IMR-90 (cell line): ENCODE measurements around the gene ZNHIT1. TPM values are rescaled to one million over a fixed set of nuclear protein-coding genes. Genes with fewer than 3 reads are reported as not detected.

Experiments used
- ATAC-seq: fragments of 200-7000 bp; cut with Tn5 transposase; 2 replicates; pipeline ENCODE4 v1.9.1; 2020; ENCODE audit warnings: low read depth, mild to moderate bottlenecking, moderate library complexity
- BruUV-seq: library from RNA; stranded (reverse); fragments of 400-500 nt; replicated peaks from 2 replicates; lab custom pipeline; 2021; lab: Mats Ljungman, UMichigan
- CTCF ChIA-PET: fragments of 300-600 bp; formaldehyde crosslinking; extraction: SDS; loops from one replicate; lab custom pipeline; 2021; ENCODE audit warnings: antibody characterized with exemption; lab: Yijun Ruan, JAX
- POLR2A ChIA-PET: fragments of 300-600 bp; sonication (Branson Sonifier 250); formaldehyde crosslinking; loops from one replicate; lab custom pipeline; 2022; ENCODE audit warnings: antibody characterized with exemption; ENCODE audit not compliant: unreplicated experiment; lab: Charles Lee
- DNase-seq: peaks from one replicate; pipeline ENCODE4 v3.0.0; 2013
- H2AFZ ChIP-seq: replicated peaks from 2 replicates; pipeline ENCODE3; 2013; ENCODE audit warnings: low read length, mild to moderate bottlenecking; ENCODE audit not compliant: poor library complexity
- H2AK5ac ChIP-seq: 2 replicates; pipeline ENCODE4 v1.6.1; 2013; ENCODE audit warnings: low read depth, low read length, inconsistent platforms
- H2AK9ac ChIP-seq: replicated peaks from 2 replicates; pipeline ENCODE3; 2013; ENCODE audit warnings: mild to moderate bottlenecking, low read depth, low read length, moderate library complexity; ENCODE audit not compliant: poor library complexity
- H2BK120ac ChIP-seq: 2 replicates; pipeline ENCODE4 v1.6.1; 2013; ENCODE audit warnings: low read depth, low read length, inconsistent platforms
- H2BK15ac ChIP-seq: 3 replicates; pipeline ENCODE4 v1.6.1; 2013; ENCODE audit warnings: low read depth, low read length, inconsistent platforms
- H2BK20ac ChIP-seq: 2 replicates; pipeline ENCODE4 v1.6.1; 2013; ENCODE audit warnings: low read depth, mild to moderate bottlenecking, inconsistent platforms, low read length, moderate library complexity
- H2BK5ac ChIP-seq: 2 replicates; pipeline ENCODE4 v1.6.1; 2013; ENCODE audit warnings: mild to moderate bottlenecking, low read depth, low read length, inconsistent platforms; ENCODE audit not compliant: poor library complexity, severe bottlenecking
- H3K14ac ChIP-seq: replicated peaks from 2 replicates; pipeline ENCODE4 v1.6.1; 2013; ENCODE audit warnings: low read depth, low read length, inconsistent platforms
- H3K18ac ChIP-seq: 2 replicates; pipeline ENCODE4 v1.6.1; 2013; ENCODE audit warnings: low read depth, low read length, control low read depth
- H3K23ac ChIP-seq: 2 replicates; pipeline ENCODE4 v1.6.1; 2013; ENCODE audit warnings: low read depth, low read length, inconsistent platforms
- H3K27ac ChIP-seq: 2 replicates; pipeline ENCODE4 v1.5.1; 2013; ENCODE audit warnings: mild to moderate bottlenecking, control low read depth, low read length; ENCODE audit not compliant: insufficient read depth
- H3K27me3 ChIP-seq: 2 replicates; pipeline ENCODE4 v1.6.1; 2013; ENCODE audit warnings: low read length; ENCODE audit not compliant: control insufficient read depth, insufficient read depth
- H3K36me3 ChIP-seq: 2 replicates; pipeline ENCODE4 v1.6.1; 2013; ENCODE audit warnings: low read length, mixed read lengths; ENCODE audit not compliant: control insufficient read depth, insufficient read depth
- H3K4ac ChIP-seq: 2 replicates; pipeline ENCODE4 v1.6.1; 2013; ENCODE audit warnings: low read depth, low read length, inconsistent platforms
- H3K4me1 ChIP-seq: 2 replicates; pipeline ENCODE4 v1.6.1; 2013; ENCODE audit warnings: low read length, mixed read lengths; ENCODE audit not compliant: control insufficient read depth, insufficient read depth
- H3K4me2 ChIP-seq: 2 replicates; pipeline ENCODE4 v1.6.1; 2013; ENCODE audit warnings: low read depth, mild to moderate bottlenecking, control low read depth, low read length, moderate library complexity
- H3K4me3 ChIP-seq: 2 replicates; pipeline ENCODE4 v1.5.1; 2013; ENCODE audit warnings: low read depth, mild to moderate bottlenecking, control low read depth, low read length, moderate library complexity; ENCODE audit not compliant: insufficient read depth
- H3K56ac ChIP-seq: 2 replicates; pipeline ENCODE4 v1.6.1; 2013; ENCODE audit warnings: low read length, inconsistent platforms; ENCODE audit not compliant: insufficient read depth; ENCODE audit errors: extremely low read depth
- H3K79me1 ChIP-seq, 2 experiments: 2 replicates each; pipeline ENCODE4 v1.6.1; 2013; ENCODE audit warnings: low read length in 2 of 2, inconsistent platforms in 1 of 2, low read depth in 1 of 2
- H3K9ac ChIP-seq: 2 replicates; pipeline ENCODE4 v1.6.1; 2013; ENCODE audit warnings: low read depth, low read length, control low read depth
- H3K9me1 ChIP-seq: 2 replicates; pipeline ENCODE4 v1.6.1; 2013; ENCODE audit warnings: low read length, inconsistent platforms; ENCODE audit not compliant: insufficient read depth
- H3K9me3 ChIP-seq: 2 replicates; pipeline ENCODE4 v1.6.1; 2013; ENCODE audit warnings: low read length; ENCODE audit not compliant: control insufficient read depth, insufficient read depth
- H4K20me1 ChIP-seq: 2 replicates; pipeline ENCODE4 v1.6.1; 2013; ENCODE audit warnings: low read length, inconsistent platforms; ENCODE audit not compliant: insufficient read depth
- H4K5ac ChIP-seq: 2 replicates; pipeline ENCODE4 v1.6.1; 2013; ENCODE audit warnings: mild to moderate bottlenecking, low read depth, low read length, control low read depth
- H4K8ac ChIP-seq, 2 experiments: 2 replicates each; pipeline ENCODE4 v1.6.1; 2013; ENCODE audit warnings: low read depth in 2 of 2, low read length in 2 of 2, control low read depth in 1 of 2, inconsistent platforms in 1 of 2
- H4K91ac ChIP-seq: 2 replicates; pipeline ENCODE4 v1.6.1; 2013; ENCODE audit warnings: low read depth, low read length, inconsistent platforms; ENCODE audit not compliant: insufficient read depth
- CHD1 ChIP-seq: IDR thresholded peaks from 2 replicates; pipeline ENCODE4 v1.6.1; 2012; ENCODE audit warnings: low read depth, low read length, improper control_type of control experiment
- MAFK ChIP-seq: IDR thresholded peaks from 2 replicates; pipeline ENCODE4 v1.6.1; 2012; ENCODE audit warnings: low read depth, low read length, improper control_type of control experiment
- POLR2A ChIP-seq: IDR thresholded peaks from 2 replicates; pipeline ENCODE4 v1.6.1; 2012; ENCODE audit warnings: mild to moderate bottlenecking, low read depth, low read length
- WGBS, 2 experiments: methylation state at CpG; one replicate each; pipeline versions ENCODE4 v1.1.5 to v1.1.7; 2013; ENCODE audit warnings: missing lambda C conversion rate in 2 of 2; ENCODE audit not compliant: insufficient read length in 1 of 2; ENCODE audit errors: extremely low coverage in 2 of 2; 5-methylcytosine and 5-hydroxymethylcytosine counted together
- dilution Hi-C: fragments of 300-500 bp; cut with HindIII; formaldehyde crosslinking; loops from one replicate; pipeline ENCODE4 v1.14.3; 2018; ENCODE audit warnings: low sequenced_read_pairs; ENCODE audit not compliant: unreplicated experiment
- in situ Hi-C: fragments of 300-500 bp; cut with MboI; formaldehyde crosslinking; loops from 3 replicates; pipeline ENCODE4 v1.14.3; 2019; ENCODE audit warnings: low sequenced_read_pairs, inconsistent platforms, mixed read lengths
- intact Hi-C: fragments of 100-400 bp; cut with micrococcal nuclease; formaldehyde crosslinking; loops from 2 replicates; pipeline ENCODE4 v1.10.0; 2022
- polyA plus RNA-seq, 3 experiments: library from polyadenylated mRNA; depleted of rRNA; stranded (reverse); fragments of >200 nt; gene quantifications; 2 replicates each; pipeline ENCODE4 v1.2.3, GENCODE V29; 2012; ENCODE audit warnings: low replicate concordance in 1 of 3
- total RNA-seq: library from RNA; depleted of rRNA; stranded (reverse); fragments of >200 nt; gene quantifications from 2 replicates; pipeline ENCODE4 v1.2.3, GENCODE V29; 2012
- TF ChIP-seq, protein P1 (sequence below): conservative IDR thresholded peaks from 2 replicates; pipeline ENCODE4 v1.5.1; 2012; ENCODE audit warnings: mild to moderate bottlenecking, low read depth, low read length, improper control_type of control experiment
- TF ChIP-seq, protein P2 (sequence below): fragments of 150-350 bp; IDR thresholded peaks from 2 replicates; pipeline ENCODE4 v1.6.1; 2017; ENCODE audit warnings: mild to moderate bottlenecking, antibody characterized with exemption, low read length, low read depth

ZNHIT1 gene
- total and polyA plus RNA-seq, 2 of the 4 experiments (the other 2 are of a cell fraction) = 31.7 to 47.1 TPM

DNA sequence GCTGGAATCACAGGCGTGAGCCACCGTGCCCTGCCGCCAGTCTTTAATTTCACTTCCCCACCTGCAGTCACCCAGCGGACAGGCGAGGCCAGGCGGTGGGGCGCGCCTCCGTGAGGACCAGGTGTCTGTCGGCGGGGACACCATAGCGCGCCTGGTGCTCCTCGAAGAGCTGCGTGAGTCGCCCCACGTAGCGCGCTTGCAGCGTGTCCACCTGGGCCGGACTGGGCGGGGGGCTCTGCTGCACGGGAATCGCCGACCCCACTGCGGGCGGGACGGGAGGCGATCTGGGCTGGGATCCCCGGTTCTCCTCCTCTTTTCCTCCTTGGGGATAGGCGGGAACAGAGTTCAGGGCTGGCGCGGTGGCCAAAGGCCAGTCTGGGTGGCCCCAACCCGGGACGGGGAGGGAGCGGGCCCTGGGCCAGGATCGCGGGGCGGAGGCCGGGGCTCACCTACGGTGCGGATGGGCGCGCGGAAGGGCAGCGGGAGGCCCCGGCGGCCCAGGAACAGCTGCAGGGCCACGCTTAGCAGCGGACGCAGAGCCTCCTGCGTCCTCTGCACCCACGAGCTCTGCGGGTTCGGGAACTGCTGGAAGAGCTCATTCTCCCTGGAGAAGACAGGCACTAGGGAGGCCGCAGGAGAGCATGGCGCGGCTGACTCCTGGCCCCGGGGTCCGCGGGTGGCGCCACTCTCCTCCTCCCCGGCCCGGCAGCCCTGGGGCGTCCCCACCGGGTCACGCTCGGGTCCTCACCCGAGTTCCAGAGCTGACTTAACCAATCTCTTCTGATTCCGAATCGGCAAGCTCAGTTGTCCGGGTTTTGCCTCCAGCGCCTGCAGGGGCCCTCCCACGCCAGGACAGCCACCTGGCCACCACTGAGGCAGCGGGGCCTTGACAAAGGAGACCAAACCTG is 16.0 kb upstream of the ZNHIT1 start:
- Histone ChIP-seq H3K4me2 (peak overlapping the region; percentile 44; the same call in 1 of the 2 replicates), H4K20me1 (no peaks in the 10 kb centered on the region), H3K27me3 (peaks cover 42% of the 10 kb centered on the region), H4K5ac (no peak overlapping the region), H2AK9ac (peak overlapping the region; percentile 42), H3K14ac (no peak overlapping the region), H2BK5ac (no peak overlapping the region), H2AK5ac (no peak overlapping the region), H3K27ac (no peak overlapping the region), H3K4ac (no peak overlapping the region), H3K4me3 (no peak overlapping the region), H2BK15ac (no peak overlapping the region), H3K79me1 (no peaks in the 10 kb centered on the region), H2AFZ (peak overlapping the region; percentile 78), H3K9me3 (0 out of 2 replicates have a peak, but pooled peaks cover 2% of the 10 kb centered on the region), H2BK20ac (no peak overlapping the region), H3K36me3 (peaks cover 10% of the 10 kb centered on the region), H4K91ac (no peak overlapping the region), H3K9ac (no peak overlapping the region), H2BK120ac (no peak overlapping the region), H3K56ac (no peak overlapping the region), H3K23ac (no peak overlapping the region), H3K18ac (no peak overlapping the region), H3K9me1 (no peaks in the 10 kb centered on the region), H4K8ac (no peak overlapping the region), H3K4me1 (no peaks in the 10 kb centered on the region)
- intact Hi-C loops = no loop called here
- no TSS peak for BruUV-seq
- dilution Hi-C loops = no loop called here
- ChIA-PET POLR2A (interaction anchor here (1.2 kb wide), 1 partner anchor 15 kb away, joined by 4 read pairs; the partner anchor contains the start of gene PLOD3), CTCF (interaction anchor here (1.9 kb wide), 1 partner anchor 10 kb away, joined by 7 read pairs; no protein-coding TSS in a partner anchor)
- no peak for TF ChIP-seq MAFK
- TF ChIP-seq, protein P1, sequence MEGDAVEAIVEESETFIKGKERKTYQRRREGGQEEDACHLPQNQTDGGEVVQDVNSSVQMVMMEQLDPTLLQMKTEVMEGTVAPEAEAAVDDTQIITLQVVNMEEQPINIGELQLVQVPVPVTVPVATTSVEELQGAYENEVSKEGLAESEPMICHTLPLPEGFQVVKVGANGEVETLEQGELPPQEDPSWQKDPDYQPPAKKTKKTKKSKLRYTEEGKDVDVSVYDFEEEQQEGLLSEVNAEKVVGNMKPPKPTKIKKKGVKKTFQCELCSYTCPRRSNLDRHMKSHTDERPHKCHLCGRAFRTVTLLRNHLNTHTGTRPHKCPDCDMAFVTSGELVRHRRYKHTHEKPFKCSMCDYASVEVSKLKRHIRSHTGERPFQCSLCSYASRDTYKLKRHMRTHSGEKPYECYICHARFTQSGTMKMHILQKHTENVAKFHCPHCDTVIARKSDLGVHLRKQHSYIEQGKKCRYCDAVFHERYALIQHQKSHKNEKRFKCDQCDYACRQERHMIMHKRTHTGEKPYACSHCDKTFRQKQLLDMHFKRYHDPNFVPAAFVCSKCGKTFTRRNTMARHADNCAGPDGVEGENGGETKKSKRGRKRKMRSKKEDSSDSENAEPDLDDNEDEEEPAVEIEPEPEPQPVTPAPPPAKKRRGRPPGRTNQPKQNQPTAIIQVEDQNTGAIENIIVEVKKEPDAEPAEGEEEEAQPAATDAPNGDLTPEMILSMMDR = no peak
- TF ChIP-seq CHD1 = no peak
- no peak for TF ChIP-seq POLR2A
- TF ChIP-seq, protein P2, sequence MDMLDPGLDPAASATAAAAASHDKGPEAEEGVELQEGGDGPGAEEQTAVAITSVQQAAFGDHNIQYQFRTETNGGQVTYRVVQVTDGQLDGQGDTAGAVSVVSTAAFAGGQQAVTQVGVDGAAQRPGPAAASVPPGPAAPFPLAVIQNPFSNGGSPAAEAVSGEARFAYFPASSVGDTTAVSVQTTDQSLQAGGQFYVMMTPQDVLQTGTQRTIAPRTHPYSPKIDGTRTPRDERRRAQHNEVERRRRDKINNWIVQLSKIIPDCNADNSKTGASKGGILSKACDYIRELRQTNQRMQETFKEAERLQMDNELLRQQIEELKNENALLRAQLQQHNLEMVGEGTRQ = no peak
- 9% methylated on average over 37 of the region's 75 CpGs; no CpG with 5 or more reads in 1 of the 2 experiments for WGBS, 2 experiments
- DNase-seq (no peak), ATAC-seq (peak; percentile 19)
- in situ Hi-C loops = no loop called here
